Epithelial cell of proximal tubule (primary cell): Measurements from ENCODE around the gene GNLY. TPM values are rescaled to one million over a fixed set of nuclear protein-coding genes. Genes with fewer than 3 reads are reported as not detected.

Experiments
- DNase-seq: peaks from one replicate; pipeline ENCODE4 v3.0.0-alpha.2; 2011; ENCODE audit warnings: low read depth
- H3K4me3 ChIP-seq: 2 replicates; pipeline ENCODE4 v1.5.1; 2011; ENCODE audit warnings: low read depth, mild to moderate bottlenecking, low read length
- total RNA-seq: library from RNA; depleted of rRNA; stranded (reverse); fragments of >200 nt; gene quantifications from 2 replicates; pipeline ENCODE4 v1.2.3, GENCODE V29; 2015
- TF ChIP-seq, protein P1 (sequence below): conservative IDR thresholded peaks from 2 replicates; pipeline ENCODE4 v1.5.1; 2012; ENCODE audit warnings: low read depth, mild to moderate bottlenecking, low read length

GNLY gene
- total RNA-seq, 1 donor from 2014 or later = not detected

DNA sequence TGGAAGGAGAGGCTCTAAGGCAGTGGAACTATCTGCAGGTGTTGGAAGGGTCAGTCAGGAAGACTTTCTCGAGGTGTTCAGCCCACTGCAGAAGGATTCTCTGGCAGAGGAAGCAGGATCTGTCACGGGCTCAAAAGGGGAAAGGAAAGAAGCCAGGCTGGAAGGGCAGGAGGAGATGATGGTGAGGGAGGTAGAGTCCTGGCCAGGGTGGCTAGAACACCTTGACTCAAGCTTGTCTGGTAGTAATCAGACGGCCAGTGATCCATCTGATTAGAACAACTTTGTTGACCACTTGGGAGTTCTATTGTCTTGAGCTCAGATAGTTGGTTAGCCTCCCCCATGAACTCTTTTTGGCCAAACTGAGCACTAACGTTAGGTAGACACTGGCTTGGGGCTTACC, 49.9 kb downstream of the GNLY start:
- TF ChIP-seq, protein P1, sequence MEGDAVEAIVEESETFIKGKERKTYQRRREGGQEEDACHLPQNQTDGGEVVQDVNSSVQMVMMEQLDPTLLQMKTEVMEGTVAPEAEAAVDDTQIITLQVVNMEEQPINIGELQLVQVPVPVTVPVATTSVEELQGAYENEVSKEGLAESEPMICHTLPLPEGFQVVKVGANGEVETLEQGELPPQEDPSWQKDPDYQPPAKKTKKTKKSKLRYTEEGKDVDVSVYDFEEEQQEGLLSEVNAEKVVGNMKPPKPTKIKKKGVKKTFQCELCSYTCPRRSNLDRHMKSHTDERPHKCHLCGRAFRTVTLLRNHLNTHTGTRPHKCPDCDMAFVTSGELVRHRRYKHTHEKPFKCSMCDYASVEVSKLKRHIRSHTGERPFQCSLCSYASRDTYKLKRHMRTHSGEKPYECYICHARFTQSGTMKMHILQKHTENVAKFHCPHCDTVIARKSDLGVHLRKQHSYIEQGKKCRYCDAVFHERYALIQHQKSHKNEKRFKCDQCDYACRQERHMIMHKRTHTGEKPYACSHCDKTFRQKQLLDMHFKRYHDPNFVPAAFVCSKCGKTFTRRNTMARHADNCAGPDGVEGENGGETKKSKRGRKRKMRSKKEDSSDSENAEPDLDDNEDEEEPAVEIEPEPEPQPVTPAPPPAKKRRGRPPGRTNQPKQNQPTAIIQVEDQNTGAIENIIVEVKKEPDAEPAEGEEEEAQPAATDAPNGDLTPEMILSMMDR = no peak
- no peak overlapping the region for H3K4me3 ChIP-seq
- no peak for DNase-seq

DNA sequence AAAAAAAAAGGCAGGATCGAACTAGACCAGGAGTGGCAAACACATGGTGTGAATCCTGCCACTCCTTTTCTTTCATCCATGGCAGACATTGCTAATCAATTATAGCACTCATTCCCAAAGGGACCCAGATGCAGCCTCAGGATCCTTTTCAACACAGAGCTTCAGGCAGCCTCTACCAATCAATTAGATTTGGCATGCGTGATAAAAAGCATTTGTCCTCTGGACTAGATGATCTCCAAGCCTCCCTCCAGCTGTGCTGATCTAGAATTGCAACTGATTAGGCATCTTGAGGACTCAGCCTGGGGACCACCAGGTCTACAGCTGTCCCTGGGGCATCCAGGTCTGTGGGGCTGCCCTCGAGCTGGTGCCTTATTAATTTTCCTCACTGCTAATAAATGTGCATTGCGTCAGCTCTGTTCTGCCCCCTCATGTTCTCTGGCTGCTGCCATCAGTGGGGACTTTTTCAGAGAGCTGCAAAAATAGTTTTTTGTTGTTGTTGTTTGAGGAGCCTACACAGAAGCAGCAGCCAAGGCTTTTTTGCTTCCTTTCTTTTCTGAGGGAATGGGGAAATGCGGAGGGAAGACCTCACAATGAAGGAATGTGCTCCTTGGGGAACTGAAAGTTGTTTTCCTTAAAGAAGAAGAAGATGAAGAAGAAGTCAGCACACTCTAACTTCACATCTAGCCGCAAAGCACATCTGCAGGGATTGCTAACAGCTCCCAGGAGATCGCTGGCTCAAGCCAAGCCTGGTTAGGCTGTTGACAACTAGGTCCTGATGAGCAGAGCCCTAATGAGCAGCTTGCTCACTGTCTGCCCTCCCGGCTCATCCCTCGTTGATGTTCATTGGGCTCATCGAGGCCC, 50.8 kb downstream of the GNLY start:
- TF ChIP-seq, protein P1 = no peak
- DNase-seq = no peak
- no peak overlapping the region for H3K4me3 ChIP-seq

DNA sequence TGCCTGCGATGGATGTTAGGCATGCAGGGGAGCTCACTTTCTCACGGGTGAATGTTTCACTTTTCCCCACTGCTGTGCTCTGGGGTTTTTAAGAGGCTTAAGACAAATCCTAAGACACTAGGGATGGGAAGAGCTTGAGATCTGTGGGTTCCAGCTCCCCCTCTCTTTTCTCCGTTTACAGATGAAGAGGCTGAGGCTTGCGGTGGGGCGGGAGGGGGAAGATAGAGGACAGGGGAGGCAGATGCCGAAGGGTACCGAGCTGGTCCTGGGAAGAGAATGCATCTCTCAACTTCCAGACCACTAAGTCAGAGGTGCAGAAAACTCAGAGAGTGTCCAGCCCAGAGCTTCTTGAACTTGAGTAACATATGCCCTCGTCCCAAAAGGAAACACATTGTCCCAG, 51.5 kb downstream of the GNLY start:
- TF ChIP-seq, protein P1 = no peak

DNA sequence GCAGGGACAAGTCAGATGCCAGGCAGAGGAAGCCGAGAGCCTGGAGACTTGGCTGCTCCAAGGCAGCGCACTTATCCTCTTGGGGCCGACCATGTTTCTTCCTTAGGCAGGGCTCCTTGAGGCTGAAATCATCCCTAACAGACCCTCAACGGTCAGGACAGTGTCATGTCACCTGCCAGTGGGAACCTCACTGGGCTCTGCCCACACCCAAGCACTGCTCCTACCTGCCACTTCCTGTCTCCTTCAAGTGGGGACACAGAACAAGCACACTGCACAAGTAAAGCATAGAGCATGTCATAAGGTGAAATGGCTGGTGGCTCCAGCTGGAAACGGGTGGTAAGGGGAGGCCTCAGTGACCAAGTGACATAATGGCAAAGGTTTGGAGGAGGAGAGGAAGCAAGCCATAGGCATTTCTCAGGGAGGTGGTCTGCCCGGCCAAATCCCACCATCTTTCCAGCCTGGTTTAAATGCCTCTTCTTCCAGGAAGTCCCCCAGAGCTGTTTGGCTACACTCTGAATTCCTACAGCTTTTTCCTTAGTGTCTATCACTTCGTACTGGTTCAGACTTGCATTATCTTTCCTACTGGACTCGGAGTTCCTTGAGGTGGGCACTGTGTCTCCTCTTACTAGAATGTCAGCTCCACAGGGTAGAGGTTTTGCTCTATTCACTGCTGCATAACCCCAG, 52.3 kb downstream of the GNLY start:
- no peak for DNase-seq

More for the DNA sequence above, 51.5 kb downstream of the GNLY start:
- DNase-seq = no peak
- H3K4me3 ChIP-seq = no peak overlapping the region

DNA sequence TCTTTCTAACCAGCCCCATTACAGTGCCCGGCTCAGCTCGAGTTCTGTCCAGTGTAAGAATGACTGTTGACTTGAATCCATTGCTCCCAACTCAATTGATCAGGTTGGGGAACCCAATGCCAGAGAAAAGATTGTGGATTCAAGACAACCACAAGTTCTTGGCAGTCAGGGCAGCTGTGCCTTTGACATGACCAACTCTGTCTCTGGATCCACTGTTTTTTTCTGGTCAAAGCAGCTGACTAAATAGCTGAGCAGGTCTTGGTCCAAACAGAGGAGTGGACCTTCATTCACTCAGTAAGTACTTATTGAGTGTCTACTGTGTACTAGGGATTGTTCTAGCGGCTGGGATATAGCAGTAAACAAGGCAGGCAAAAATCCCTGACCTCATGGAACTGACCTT, 53.3 kb downstream of the GNLY start:
- no peak overlapping the region for H3K4me3 ChIP-seq
- TF ChIP-seq, protein P1 = no peak
- no peak for DNase-seq

More for the DNA sequence above, 52.3 kb downstream of the GNLY start:
- no peak overlapping the region for H3K4me3 ChIP-seq
- TF ChIP-seq, protein P1 = no peak

DNA sequence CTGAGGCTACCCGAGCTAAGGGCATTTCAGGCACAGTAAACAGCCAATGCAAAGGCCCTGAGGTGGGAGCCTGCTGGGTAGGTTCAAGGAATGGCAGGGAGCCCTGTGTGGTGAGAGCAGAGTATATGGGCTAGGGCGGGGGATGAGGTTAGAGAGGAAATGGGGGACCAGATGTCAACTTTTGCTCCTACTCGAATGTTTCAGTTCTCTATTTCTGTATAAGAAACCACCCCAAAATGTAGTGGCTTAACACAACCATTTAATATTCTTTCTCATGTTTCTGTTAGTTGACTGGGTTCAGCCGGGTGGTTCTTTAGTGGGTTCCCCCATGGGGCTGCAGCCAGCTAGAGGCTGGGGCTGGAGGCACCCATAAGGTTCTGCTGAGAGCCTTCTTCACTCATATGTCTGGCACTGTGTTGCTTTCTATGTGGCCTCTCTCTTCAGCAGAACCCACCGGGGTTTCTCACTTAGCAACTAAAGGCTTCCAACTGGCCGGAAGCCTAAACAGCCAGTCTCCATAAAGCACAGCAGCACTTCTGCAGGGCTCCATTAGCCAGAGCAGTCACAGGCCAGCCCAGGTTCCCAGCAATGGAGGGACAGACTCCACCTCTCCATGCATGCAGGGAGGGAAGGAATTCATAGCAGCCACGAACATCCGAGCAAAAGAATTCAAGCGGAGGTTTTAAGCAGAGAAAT, 54.0 kb downstream of the GNLY start:
- H3K4me3 ChIP-seq = no peak overlapping the region
- no peak for DNase-seq
- TF ChIP-seq, protein P1 = no peak

Other genes with a start within 250 kb of the GNLY start
- 64.6 and 134 TPM in 2 replicates for gene MAT2A, start 155.2 kb upstream of the GNLY start, total RNA-seq
- 35.1 and 58.2 TPM in 2 replicates for gene GGCX, start 132.9 kb upstream of the GNLY start, total RNA-seq
- 86.5 and 152 TPM in 2 replicates for gene VAMP8, start 116.8 kb upstream of the GNLY start, total RNA-seq
- gene VAMP5, start 109.9 kb upstream of the GNLY start, total RNA-seq = 25.0 and 28.9 TPM in 2 replicates
- 187 and 280 TPM in 2 replicates for gene RNF181, start 98.6 kb upstream of the GNLY start, total RNA-seq
- 4.8 and 7.4 TPM in 2 replicates for gene TMEM150A, start 91.7 kb upstream of the GNLY start, total RNA-seq
- gene C2orf68, start 82.3 kb upstream of the GNLY start, total RNA-seq = 9.9 and 16.5 TPM in 2 replicates
- 89.3 and 97.4 TPM in 2 replicates for gene USP39, start 78.2 kb upstream of the GNLY start, total RNA-seq
- gene SFTPB, start 26.2 kb upstream of the GNLY start, total RNA-seq = not detected in 2 replicates
- gene ATOH8, start 59.6 kb downstream of the GNLY start, total RNA-seq = 0.52 and 0.94 TPM in 2 replicates
- 3.8 and 8.7 TPM in 2 replicates for gene ST3GAL5, start 194.6 kb downstream of the GNLY start, total RNA-seq